ENCODE results near the gene PSMB11.
"Not testable (repeated sequence)": the region's sequence is repeated elsewhere in the genome, so short reads cannot be mapped to it uniquely, and the experiment has no call there.

The PSMB11 gene, protein sequence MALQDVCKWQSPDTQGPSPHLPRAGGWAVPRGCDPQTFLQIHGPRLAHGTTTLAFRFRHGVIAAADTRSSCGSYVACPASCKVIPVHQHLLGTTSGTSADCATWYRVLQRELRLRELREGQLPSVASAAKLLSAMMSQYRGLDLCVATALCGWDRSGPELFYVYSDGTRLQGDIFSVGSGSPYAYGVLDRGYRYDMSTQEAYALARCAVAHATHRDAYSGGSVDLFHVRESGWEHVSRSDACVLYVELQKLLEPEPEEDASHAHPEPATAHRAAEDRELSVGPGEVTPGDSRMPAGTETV

DNA sequence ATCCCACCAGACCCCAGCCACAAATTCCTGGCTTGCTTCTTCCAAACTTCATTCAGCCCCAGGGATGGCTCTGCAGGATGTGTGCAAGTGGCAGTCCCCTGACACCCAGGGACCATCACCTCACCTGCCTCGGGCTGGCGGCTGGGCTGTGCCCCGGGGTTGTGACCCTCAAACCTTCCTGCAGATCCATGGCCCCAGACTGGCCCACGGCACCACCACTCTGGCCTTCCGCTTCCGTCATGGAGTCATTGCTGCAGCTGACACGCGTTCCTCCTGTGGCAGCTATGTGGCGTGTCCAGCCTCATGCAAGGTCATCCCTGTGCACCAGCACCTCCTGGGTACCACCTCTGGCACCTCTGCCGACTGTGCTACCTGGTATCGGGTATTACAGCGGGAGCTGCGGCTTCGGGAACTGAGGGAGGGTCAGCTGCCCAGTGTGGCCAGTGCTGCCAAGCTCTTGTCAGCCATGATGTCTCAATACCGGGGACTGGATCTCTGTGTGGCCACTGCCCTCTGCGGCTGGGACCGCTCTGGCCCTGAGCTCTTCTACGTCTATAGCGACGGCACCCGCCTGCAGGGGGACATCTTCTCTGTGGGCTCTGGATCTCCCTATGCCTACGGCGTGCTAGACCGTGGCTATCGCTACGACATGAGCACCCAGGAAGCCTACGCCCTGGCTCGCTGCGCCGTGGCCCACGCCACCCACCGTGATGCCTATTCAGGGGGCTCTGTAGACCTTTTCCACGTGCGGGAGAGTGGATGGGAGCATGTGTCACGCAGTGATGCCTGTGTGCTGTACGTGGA is at the start of gene PSMB11:
Gene PSMB11 (plus strand): TSS at position 51 of the 804 bp plus-strand sequence. CDS start 14 bp downstream, at position 65.
- no peak for DNase-seq (ENCODE audit: low spot score)

DNA sequence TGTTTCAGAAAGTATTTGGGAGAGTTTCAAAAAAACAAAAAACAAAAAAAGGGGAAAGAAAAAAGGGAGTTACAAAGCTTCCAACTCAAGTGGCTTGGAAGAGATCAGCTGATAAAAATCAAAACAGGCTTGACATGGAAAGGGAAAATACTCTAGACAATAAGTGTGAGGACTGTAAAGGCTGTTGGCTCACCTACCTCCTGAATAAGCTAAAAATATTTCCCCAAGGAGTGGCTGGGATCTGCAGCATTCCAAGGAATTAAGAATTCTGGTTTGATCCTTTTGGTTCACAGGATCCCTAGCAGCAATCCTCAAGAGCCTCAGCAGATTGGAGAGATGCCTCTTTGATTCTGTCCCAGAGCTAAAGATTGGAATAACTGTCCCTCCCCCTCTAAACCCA is 48.5 kb upstream of the PSMB11 start:
- no peak for DNase-seq (ENCODE audit: low spot score)

DNA sequence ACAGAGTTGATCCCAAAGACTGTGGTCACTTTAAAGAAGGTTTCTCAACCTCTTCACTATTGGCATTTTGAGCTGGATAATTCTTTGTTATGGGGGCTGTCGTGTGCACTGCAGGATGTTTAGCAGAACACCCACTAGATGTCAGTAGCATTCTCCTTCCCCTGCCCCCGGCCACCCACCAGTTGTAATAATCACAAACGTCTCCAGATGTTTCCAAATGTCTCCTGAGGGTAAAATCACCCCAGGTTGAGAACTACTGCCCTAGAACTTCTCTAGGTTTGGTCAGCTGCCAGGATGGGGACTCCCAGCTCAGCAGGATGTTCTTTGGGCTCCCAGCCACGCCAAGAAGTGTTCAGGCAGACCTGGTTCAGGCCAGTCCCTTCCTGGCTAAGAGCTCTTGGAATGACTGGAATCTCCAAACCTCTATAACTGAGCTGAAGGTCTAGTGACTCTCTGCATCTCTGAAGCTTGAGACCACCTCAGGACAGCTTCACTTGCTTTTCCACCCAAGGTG is 47.2 kb upstream of the PSMB11 start:
- DNase-seq (ENCODE audit: low spot score): peak; percentile 61

DNA sequence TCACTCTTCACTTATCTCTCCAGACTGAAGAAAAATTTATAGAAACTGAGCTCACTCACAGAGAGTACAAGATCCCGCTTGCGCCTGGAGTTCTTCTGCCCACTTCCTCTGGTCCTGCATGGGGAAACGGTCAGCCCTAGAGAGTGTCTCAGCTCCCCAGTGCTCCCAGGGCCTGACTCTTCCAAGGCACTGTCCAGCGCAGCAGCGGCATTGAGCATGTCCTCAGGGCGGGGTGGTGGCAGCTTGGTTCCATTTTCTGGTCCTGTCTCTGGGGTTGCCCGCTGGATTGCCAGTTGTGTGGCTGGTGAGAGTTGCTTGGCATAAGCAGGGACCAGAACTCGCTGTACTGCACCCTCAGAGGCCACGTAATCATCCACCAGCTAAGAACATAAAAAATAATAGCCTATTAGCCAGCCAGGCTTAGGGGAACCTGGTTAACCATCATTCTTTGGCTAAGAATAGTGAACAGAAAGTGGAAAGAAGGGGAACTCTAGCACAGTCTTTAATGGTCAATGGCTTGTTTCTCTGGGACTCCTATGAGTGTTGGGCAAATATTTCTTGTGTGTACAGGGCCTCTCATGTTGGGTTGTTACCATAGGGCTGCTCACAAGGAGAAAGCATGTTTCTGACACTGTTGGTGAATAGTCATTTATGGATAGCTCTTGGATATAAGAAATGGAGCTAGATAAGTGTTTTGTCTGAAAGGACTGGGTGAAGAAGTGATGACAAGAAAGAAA is 46.0 kb upstream of the PSMB11 start:
- no peak for DNase-seq (ENCODE audit: low spot score)

DNA sequence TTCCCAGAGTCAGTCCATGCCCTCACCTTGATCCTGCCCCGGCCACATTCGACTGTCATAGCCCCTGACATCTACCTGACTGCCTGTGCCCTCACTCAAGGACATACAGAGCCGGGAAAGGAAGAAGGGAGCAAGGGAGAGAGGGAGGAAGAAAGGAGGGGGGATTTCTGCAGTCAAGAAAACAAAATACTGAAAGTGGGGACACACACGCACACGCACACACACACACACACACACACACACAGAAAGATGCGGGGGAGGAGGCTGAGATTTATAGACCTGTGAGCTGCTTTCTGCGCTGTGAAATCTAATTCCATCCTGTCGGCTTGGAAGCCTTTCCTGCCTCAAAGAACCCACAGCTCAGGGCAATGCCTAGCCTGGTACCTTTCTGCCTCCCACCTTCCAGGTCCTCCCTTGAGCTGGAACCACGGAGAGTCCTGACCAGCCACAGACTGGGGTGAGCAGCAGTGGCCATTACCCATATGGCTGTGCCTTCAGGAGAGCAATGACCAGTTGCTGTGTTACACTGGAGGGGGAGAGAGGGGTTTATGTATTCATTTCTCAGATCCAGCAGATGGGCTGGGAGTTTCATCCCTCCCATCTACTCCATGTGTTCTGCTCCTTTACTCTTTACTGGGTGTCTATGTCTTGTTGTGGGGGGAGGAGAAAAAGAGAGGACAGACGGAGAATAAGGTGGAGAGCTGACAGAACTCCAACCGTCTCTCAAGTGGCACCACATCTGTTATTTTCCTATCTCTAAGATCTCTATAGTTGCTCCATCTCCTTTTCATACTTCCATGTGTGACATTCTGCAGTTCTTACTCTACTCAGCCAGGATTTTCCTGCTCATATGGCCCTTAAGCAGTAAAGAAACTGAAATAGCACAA is 45.0 kb upstream of the PSMB11 start:
- no peak for DNase-seq (ENCODE audit: low spot score)

DNA sequence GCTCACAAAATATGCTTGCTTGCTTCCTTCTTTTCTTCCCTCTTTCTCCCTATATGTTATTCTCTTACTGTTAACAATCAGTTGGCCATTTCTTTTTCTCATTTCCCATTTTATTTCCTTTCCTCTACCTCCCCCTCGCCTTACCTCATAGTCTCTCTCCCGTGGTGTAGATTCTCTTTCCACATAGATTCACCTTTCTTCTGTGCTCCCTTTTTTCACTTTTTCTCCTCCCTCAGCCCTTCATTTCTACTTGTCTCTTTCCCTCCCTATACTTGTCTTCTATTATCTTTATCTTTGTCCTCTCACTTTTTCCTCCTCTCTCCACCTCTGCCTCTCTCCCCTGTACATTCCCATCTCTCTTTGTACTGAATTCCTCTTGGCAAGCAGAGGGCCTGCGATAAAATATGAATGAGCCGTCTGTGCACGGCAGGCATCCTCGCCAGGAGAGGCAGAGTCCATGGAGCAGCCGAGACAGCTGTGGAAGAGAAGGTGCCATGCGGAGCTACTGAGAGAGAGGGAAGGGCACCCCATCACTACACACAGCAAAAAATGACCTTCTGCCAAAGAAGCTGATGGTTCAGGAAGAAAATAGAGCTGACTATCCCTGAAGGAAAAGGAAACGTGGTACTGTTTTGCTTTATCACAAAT is 44.2 kb upstream of the PSMB11 start:
- DNase-seq (ENCODE audit: low spot score): no peak

DNA sequence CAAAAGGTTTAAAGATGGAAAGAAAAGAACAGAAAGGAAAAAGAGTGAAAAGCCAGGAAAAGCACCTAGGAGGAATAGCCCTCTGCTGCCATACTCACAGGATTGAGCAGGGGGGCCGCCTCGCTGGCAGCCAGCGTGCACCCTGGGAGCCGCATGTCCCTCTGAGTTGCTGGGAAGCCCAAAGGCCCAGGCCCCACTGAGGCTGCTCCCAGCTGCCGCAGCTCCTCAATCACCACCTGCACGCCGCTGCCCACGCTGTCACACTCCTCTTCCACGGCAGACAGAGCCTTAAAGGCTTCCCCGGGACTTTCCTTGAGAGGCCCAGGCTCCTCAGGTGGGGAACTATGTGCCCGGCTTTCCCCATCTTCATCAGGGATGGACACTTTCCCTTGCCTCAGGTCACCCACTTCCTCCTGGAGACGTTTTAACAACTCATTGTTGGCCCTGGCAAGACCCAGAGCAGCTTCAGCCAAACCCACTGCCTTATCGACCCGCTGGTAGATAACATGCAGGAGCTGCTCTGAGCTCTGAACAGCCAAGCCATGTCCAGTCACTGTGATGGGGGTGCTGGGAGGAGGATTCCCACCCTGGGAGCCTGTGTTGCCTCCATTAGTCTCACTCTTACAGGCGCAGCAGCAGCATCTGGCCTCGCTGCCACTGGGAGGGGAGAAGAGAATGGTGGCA is 43.5 kb upstream of the PSMB11 start:
- DNase-seq (ENCODE audit: low spot score): no peak

DNA sequence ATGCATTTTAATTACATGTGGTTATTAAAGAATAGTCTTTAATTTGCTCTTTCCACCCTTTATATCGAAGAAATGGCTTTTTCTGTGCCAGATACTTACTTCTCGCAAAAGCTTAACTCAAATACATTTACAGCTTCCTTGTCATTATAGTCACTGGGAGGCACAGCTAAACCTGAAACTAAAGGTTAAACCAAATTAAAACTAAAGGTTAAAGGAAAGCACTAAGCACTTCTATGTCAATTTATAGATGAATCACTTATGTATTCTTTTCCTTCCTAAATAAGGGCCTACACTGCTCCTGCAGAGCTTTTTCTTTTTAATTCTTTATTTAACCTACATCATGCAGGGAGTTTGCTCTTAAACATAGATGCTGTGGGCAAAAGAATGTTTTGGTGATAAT is 41.2 kb upstream of the PSMB11 start:
- DNase-seq (ENCODE audit: low spot score): no peak

DNA sequence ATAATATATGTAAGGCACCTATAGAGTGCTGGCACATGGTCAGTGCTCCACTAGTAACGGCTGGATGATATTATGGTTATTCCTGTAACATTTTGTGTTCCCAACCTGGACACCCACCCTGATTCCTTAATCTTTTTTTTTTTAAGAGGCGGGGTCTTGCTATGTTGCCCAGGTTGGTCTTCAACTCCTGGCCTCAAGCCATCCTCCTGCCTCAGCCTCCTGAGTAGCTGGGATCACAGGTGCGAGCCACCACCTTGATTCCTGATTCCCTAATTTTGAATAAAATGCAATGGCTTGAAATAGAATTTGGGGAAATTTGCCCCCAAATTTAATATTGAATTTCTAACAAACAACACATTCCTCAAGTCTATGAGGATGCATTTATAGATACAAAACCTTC is 39.4 kb upstream of the PSMB11 start:
- no peak for DNase-seq (ENCODE audit: low spot score)

DNA sequence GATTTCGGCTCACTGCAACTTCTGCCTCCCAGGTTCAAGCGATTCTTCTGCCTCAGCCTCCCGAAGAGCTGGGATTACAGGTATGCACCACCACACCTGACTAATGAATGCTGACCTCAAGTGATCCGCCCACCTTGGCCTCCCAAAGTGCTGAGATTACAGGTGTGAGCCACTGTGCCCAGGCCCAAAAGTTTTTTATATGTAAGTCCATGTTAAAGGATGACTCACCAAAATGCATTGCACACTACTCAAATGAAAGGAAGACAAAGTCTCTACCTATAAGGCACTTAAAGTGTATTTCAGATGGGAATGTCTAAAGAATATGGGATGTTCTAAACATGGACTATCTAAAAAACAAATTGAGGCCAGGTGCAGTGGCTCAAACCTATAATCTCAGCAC is 37.7 kb upstream of the PSMB11 start:
- not testable (repeated sequence) for DNase-seq (ENCODE audit: low spot score)

DNA sequence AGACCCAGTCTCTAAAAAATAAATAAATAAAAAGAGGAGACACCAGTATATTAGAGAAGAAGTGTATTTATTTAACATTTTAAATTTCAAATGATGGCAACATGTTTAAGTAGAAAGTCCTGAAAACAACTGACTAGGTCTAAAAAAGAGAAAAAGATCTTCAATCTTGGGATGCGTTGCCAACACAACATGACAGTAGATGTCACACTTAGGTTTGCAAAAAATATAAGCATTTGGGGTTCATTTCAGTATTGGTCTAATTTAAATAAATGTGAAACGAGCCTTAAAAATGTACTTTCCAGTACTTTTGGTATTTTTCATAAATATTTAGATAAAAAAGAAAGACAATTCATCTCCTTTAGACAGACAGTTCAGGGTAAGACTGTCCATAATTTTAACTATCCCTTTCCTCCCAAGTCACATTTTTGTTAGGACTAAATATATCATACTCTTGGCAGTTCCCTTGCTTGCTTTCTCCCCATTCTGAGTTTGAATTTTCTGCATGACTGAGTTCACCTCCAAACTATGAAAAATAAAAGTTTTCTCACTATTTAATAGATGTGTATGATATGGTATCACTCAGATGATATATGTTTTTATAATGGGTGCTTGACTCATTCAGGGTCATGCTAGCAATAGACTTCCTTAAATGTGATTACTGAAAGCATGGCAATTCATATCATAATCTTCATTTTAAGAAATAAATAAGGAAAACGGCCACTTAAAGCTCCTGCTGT is 36.4 kb upstream of the PSMB11 start:
- no peak for DNase-seq (ENCODE audit: low spot score)

DNA sequence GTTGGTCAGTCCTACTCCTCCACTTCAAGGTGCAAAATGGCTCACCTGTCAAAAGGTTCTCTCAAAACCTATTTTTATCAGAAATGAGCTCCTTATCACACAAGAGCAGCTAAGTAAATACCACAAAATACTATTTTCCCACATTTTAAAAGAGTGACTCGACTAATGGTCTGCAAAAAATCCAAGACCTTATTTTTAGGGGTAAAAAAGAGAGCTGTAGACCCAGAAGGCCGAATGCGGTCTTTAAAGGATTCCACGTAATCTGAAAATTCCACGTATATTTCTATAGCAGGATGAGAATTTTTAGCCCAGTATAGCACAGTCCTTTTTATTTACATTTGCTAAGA is 35.9 kb upstream of the PSMB11 start:
- no peak for DNase-seq (ENCODE audit: low spot score)

DNA sequence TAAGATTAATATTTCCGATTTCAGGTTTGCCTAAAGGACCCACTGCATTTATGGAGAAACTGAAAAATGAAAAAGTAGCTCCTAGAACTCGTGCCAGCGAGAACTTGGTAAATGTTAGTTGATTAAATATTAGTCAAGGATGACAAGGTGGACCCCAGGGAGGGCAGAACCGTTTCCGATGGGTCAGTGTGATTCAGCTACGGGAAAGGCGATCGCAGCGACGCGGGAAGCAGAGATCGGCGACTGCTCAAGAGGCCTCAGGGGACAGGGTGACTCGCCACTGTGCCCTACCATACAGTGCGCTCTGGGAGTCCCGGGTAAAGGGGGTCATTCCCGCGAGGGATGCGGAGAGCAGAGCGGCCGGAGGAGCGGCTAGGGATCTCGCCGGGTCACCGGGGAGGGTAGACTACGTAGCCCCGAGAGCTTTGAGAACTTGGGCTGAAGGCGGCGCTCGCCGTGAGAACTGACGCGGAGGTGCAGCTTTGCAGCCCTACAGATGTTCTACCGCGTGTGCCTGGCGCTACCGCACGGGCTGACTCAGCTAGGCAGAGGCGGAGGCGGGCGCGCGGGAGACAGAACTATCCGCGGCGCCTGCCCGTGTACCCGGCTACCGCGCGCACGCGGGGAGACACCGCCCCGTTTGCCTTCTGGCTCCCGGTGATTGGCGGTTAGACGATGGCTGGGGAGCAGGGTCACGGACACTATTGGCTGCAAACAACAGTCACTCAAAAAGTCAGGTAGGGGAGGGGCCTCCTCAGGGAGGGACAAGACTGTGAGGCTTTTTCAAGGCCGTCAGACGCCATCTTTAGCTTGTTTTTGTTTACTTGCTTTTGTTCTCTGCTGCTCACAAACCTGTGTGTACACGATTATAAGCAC is 35.2 kb upstream of the PSMB11 start:
- peak; percentile 100 for DNase-seq (ENCODE audit: low spot score)

DNA sequence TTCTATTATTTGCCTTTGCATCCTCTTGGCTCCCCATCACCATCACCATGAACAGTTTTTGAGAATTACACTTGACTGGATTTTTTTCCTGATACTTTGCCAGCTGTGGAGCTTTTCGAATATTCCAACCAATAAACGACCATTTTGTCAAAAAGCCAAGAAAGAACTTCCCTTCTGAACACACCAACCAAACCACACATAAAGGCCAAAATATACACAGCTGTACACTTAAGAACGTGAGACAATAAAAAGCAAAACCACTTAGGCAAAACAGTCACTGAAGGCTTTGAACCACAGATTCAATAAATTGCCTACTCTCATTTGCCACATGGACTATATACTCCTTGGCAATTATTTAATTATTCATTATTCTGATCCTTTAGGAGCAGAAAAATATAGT is 33.2 kb upstream of the PSMB11 start:
- no peak for DNase-seq (ENCODE audit: low spot score)

DNA sequence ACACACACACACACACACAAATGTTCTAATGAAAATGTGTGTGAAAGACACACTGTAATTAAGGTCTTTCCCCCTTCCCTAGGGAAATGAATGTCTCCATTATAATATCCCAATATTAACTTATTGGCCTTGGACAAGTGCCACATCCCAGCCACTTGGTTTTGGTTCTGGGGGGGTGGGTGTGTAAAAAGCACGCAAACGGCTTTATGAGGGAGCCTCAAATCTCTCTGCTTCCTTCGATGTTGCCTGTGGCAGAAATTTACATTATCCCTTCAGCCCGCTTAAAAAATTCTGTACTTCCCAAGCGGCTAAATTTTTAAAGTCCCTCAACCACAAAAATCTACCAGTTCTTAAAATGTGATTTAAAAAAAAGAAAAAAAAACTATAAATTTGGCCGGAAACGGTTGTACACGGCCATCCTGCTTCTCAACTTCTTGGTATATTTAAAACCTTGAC is 32.5 kb upstream of the PSMB11 start:
- no peak for DNase-seq (ENCODE audit: low spot score)

DNA sequence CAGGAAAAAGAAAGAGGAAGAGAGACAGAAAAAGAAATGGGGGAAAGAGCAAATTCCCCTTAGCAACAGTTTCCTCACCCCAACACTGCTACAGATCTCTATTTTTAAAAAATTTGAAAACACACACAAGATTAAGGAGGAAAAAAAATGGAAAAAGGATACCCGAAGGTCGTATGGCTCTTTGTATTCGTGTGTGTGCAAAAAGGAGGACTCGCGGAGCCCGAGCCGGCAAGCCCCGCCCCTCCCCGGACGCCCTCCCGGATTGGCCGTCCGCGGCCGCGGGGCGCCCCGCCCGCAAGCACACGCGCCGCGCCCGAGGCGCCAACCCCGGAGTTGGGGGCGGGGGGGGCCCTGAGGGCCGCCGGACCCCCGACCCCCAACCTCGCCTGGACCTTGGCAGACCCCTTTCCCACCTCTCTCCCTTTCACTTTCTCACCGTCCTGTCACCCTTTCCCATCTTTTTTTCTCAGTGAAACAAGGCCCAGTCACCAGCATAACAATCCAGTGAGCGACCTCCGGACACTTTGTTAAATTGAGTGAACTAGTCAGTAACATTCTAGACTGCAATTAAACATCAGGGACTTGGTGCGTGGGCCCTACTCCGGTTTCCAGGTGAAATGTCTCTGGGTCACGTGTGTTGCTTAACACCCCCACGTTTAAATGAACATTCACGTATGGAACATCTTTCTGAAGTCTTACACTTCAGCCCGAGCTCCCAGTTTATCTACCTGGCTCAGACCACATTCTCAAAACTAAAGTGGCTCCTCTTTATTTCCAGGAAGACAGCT is 31.9 kb upstream of the PSMB11 start, which contains the start of gene C14orf93:
Gene C14orf93 (minus strand): TSS at position 205 of the 788 bp plus-strand sequence. CDS start 11,120 bp downstream, outside the sequence.
- DNase-seq (ENCODE audit: low spot score): peak; percentile 76

DNA sequence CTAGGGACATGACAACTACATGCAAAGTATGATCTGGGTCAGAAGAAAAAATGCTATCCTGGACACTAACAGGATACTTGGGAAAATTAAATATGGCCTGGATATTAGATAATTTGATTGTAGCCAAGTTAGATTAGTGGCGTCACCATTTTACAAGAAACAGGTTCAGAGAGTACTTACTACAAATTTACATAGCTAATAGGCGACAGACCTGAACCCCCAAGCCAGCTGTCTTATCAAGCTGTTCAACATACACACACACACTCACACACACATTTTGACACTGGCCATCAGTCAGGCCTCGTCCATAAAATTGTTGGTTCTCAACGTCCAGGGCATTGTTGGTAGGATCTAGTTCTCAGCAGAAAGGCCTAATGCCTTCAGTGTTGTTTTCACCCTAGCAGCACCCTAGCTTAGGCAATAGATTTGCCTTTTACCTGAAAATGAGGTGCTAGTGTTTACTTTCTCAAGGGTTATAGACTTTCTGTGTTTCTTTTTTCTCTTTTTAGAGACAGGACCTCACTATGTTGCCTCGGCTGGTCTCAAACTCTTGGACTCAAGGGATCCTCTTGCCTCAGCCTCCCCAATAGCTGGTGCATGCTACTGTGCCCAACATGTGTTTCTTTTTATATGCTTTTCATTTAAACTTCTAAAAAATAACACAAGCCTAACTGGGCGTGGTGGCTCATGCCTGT is 28.8 kb upstream of the PSMB11 start:
- DNase-seq (ENCODE audit: low spot score): no peak

All from Ammon's horn (tissue), 1 donor.